ENCODE data around the gene BARHL1.

DNA sequence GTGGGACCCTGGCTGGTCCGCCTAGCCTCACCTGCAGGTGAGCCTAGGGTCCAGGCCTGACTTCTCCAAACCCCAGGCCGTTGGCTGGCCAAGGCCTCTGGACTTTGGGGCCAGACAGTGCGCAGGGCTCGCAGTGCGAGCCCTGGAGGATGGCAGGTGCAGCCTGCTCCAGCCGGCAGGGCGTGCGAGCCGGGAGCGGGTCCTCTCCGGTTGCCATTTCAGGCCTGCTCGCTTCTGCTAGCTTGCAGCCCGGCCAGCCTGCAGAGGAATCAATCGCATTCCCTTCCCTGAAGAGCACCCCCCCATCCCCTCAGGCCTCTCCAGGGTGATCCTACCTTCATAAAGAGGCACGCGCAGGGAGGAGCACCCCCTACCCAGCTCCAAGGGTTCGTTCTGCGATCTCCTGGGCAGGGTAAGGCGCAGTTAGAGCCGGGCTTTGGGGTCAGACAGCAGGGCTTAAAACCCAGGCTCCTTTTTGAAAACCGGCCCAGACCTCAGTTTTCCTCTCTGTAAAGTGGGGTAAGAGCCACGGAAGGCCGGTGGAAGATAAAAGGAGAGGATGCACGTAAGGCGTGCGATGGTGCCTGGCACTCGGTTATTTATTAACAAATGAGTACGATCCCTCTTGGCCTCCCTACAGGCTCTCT, 6.2 kb downstream of the BARHL1 start:
- TF ChIP-seq, protein P1, sequence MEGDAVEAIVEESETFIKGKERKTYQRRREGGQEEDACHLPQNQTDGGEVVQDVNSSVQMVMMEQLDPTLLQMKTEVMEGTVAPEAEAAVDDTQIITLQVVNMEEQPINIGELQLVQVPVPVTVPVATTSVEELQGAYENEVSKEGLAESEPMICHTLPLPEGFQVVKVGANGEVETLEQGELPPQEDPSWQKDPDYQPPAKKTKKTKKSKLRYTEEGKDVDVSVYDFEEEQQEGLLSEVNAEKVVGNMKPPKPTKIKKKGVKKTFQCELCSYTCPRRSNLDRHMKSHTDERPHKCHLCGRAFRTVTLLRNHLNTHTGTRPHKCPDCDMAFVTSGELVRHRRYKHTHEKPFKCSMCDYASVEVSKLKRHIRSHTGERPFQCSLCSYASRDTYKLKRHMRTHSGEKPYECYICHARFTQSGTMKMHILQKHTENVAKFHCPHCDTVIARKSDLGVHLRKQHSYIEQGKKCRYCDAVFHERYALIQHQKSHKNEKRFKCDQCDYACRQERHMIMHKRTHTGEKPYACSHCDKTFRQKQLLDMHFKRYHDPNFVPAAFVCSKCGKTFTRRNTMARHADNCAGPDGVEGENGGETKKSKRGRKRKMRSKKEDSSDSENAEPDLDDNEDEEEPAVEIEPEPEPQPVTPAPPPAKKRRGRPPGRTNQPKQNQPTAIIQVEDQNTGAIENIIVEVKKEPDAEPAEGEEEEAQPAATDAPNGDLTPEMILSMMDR (conservative IDR thresholded peaks at IDR 0.05; ENCODE audit: low read depth in 2 of 2), result no peak
- TF ChIP-seq, protein P2, sequence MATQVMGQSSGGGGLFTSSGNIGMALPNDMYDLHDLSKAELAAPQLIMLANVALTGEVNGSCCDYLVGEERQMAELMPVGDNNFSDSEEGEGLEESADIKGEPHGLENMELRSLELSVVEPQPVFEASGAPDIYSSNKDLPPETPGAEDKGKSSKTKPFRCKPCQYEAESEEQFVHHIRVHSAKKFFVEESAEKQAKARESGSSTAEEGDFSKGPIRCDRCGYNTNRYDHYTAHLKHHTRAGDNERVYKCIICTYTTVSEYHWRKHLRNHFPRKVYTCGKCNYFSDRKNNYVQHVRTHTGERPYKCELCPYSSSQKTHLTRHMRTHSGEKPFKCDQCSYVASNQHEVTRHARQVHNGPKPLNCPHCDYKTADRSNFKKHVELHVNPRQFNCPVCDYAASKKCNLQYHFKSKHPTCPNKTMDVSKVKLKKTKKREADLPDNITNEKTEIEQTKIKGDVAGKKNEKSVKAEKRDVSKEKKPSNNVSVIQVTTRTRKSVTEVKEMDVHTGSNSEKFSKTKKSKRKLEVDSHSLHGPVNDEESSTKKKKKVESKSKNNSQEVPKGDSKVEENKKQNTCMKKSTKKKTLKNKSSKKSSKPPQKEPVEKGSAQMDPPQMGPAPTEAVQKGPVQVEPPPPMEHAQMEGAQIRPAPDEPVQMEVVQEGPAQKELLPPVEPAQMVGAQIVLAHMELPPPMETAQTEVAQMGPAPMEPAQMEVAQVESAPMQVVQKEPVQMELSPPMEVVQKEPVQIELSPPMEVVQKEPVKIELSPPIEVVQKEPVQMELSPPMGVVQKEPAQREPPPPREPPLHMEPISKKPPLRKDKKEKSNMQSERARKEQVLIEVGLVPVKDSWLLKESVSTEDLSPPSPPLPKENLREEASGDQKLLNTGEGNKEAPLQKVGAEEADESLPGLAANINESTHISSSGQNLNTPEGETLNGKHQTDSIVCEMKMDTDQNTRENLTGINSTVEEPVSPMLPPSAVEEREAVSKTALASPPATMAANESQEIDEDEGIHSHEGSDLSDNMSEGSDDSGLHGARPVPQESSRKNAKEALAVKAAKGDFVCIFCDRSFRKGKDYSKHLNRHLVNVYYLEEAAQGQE (IDR thresholded peaks at IDR 0.05; ENCODE audit: unreplicated experiment), result no peak
- TF ChIP-seq POLR2AphosphoS5 (IDR thresholded peaks at IDR 0.05; ENCODE audit: low read depth) (no peak), EZH2 (IDR thresholded peaks at IDR 0.05; ENCODE audit: low read depth, unreplicated experiment) (peak; percentile 2)
